Thoracic aorta (tissue), 2 donors: Measurements from ENCODE around the gene SLC27A4. TPM values are rescaled to one million over a fixed set of nuclear protein-coding genes. Genes with fewer than 3 reads are reported as not detected.

Experiments
- ATAC-seq: fragments of 150-250 bp; one replicate; pipeline ENCODE4 v1.8.0; 2017; ENCODE audit warnings: low read depth; ENCODE audit not compliant: insufficient number of reproducible peaks, low FRiP score
- DNase-seq: peaks from one replicate; pipeline ENCODE4 v3.0.0-alpha.2; 2020; ENCODE audit warnings: low spot score
- H3K27ac ChIP-seq, 2 donors: fragments of 200-600 bp; sonication (generic); 1 replicate in 1 of 2; 2 replicates in 1 of 2; pipeline ENCODE4 v1.5.1; 2016; ENCODE audit warnings: mild to moderate bottlenecking in 2 of 2, moderate library complexity in 2 of 2
- H3K27me3 ChIP-seq: fragments of 200-600 bp; sonication (generic); replicated peaks from 2 replicates; pipeline ENCODE4 v1.6.0; 2016; ENCODE audit warnings: mild to moderate bottlenecking; ENCODE audit not compliant: insufficient read depth
- H3K36me3 ChIP-seq: fragments of 200-600 bp; sonication (generic); one replicate; pipeline ENCODE4 v1.5.1; 2016
- H3K4me1 ChIP-seq, 2 donors: fragments of 200-600 bp; sonication (generic); 1 replicate in 1 of 2; 2 replicates in 1 of 2; pipeline versions ENCODE4 v1.5.1 to v1.6.0; 2016; ENCODE audit warnings: low read depth in 2 of 2, mild to moderate bottlenecking in 1 of 2; ENCODE audit not compliant: control insufficient read depth in 1 of 2
- H3K4me3 ChIP-seq: fragments of 200-600 bp; sonication (generic); 2 replicates; pipeline ENCODE4 v1.5.1; 2016; ENCODE audit warnings: mild to moderate bottlenecking
- H3K9me3 ChIP-seq: fragments of 200-600 bp; sonication (generic); 2 replicates; pipeline ENCODE4 v1.5.1; 2016
- total RNA-seq, 2 donors: library from RNA; depleted of rRNA; stranded (reverse); fragments of >200 nt; gene quantifications; one replicate each; pipeline versions ENCODE4 v1.1.0 to v1.2.3, GENCODE V29; 2016
- TF ChIP-seq, protein P1 (sequence below): fragments of 200-600 bp; sonication (generic); IDR thresholded peaks from one replicate; pipeline ENCODE4 v1.5.1; 2019; ENCODE audit warnings: antibody characterized with exemption

The SLC27A4 gene
- total RNA-seq, 2 donors from 2014 or later: 20.9 to 36.8 TPM

- Histone ChIP-seq H3K27ac (no peak overlapping the region), H3K4me3 (no peak overlapping the region), H3K4me1 (peaks cover 0 to 12% of the 10 kb centered on the region in 2 donors), H3K36me3 (peaks cover 35% of the 10 kb centered on the region), H3K9me3 (no peaks in the 10 kb centered on the region), H3K27me3 (no peaks in the 10 kb centered on the region)
- TF ChIP-seq, protein P1, sequence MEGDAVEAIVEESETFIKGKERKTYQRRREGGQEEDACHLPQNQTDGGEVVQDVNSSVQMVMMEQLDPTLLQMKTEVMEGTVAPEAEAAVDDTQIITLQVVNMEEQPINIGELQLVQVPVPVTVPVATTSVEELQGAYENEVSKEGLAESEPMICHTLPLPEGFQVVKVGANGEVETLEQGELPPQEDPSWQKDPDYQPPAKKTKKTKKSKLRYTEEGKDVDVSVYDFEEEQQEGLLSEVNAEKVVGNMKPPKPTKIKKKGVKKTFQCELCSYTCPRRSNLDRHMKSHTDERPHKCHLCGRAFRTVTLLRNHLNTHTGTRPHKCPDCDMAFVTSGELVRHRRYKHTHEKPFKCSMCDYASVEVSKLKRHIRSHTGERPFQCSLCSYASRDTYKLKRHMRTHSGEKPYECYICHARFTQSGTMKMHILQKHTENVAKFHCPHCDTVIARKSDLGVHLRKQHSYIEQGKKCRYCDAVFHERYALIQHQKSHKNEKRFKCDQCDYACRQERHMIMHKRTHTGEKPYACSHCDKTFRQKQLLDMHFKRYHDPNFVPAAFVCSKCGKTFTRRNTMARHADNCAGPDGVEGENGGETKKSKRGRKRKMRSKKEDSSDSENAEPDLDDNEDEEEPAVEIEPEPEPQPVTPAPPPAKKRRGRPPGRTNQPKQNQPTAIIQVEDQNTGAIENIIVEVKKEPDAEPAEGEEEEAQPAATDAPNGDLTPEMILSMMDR: no peak
- no peak for ATAC-seq
- no peak for DNase-seq
Observed at GRCh38 chr9:128342971-128343680, 2.8 kb downstream of the SLC27A4 start.

DNA sequence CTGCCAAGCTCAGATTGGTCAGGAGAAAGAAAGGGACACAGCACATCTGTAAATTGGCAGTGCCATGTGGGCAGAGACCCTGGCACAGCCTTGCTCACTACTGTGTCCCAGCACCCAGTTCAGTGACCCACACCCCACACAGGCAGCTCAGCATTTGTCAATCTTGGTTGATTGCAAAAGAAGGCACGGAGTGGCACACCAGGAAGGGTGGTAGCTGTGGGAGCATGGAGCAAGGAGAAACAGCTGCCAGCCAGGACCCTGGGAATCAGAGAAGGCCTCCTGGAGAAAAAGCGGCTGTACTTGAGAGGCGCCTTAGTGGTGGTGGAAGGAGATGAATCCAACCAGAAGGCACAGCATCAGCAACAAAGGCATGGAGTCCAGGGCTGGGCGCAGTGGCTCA, 3.5 kb downstream of the SLC27A4 start:
- Histone ChIP-seq H3K4me3 (no peak overlapping the region), H3K36me3 (peaks cover 35% of the 10 kb centered on the region), H3K27me3 (no peaks in the 10 kb centered on the region), H3K9me3 (no peaks in the 10 kb centered on the region), H3K27ac (no peak overlapping the region), H3K4me1 (peaks cover 0 to 12% of the 10 kb centered on the region in 2 donors)
- TF ChIP-seq, protein P1: no peak
- DNase-seq (no peak), ATAC-seq (no peak)

- no peak for ATAC-seq
- no peak for DNase-seq
- TF ChIP-seq, protein P1: no peak
- Histone ChIP-seq H3K4me3 (no peak overlapping the region), H3K27ac (no peak overlapping the region), H3K36me3 (peaks cover 46% of the 10 kb centered on the region), H3K4me1 (peaks cover 0 to 12% of the 10 kb centered on the region in 2 donors), H3K27me3 (no peaks in the 10 kb centered on the region), H3K9me3 (no peaks in the 10 kb centered on the region)
Observed at GRCh38 chr9:128344931-128345605, 4.7 kb downstream of the SLC27A4 start.

DNA sequence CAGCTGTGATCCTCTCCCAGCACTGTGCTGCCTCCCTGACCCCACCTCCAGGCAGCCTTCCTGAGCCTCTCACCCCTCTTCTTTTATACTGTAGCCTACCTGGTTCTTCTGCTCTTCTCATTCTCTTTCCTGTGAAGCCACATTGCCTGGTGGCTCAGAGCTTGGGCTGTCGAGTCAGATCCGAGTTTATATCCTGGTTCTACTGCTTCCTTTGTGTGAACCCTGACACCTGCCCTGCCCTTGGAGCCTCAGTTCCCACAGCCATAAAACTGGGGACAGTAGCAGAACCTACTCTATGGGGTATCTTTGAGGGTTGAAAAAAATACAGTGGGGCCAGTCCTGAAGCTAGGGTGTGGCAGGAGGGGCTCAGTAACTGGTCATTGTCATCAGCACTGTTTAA, 8.8 kb downstream of the SLC27A4 start:
- no peaks in the 10 kb centered on the region for H3K4me1 ChIP-seq
- no peaks in the 10 kb centered on the region for H3K9me3 ChIP-seq
- DNase-seq (no peak), ATAC-seq (no peak)
- H3K27me3 ChIP-seq: no peaks in the 10 kb centered on the region
- no peak overlapping the region for H3K4me3 ChIP-seq
- TF ChIP-seq, protein P1: no peak
- H3K27ac ChIP-seq: no peak overlapping the region
- H3K36me3 ChIP-seq: peaks cover 48% of the 10 kb centered on the region

- TF ChIP-seq, protein P1: no peak
Observed at GRCh38 chr9:128349772-128350171, 9.4 kb downstream of the SLC27A4 start.

More at GRCh38 chr9:128349772-128350171, 9.4 kb downstream of the SLC27A4 start:
- no peak overlapping the region for H3K27ac ChIP-seq
- peaks cover 42% of the 10 kb centered on the region for H3K36me3 ChIP-seq
- H3K4me1 ChIP-seq: no peaks in the 10 kb centered on the region
- H3K9me3 ChIP-seq: no peaks in the 10 kb centered on the region
- DNase-seq: no peak
- no peaks in the 10 kb centered on the region for H3K27me3 ChIP-seq
- no peak overlapping the region for H3K4me3 ChIP-seq
- ATAC-seq: no peak
